MM.1S (cell line): Measurements from ENCODE around the gene CFAP45.

Source experiments
- DNase-seq: peaks from one replicate; pipeline ENCODE4 v3.0.0-alpha.2; 2015
- H2AFZ ChIP-seq: fragments of 300-600 bp; sonication (generic); 2 replicates; pipeline ENCODE4 v1.6.0; 2016; ENCODE audit warnings: antibody characterized with exemption, low read length
- H3F3A ChIP-seq: fragments of 300-600 bp; sonication (generic); 2 replicates; pipeline ENCODE4 v1.6.1; 2016; ENCODE audit warnings: mild to moderate bottlenecking, antibody characterized with exemption, low read length, moderate library complexity, mixed read lengths; ENCODE audit not compliant: insufficient read depth
- H3K27ac ChIP-seq: fragments of 300-600 bp; sonication (generic); 2 replicates; pipeline ENCODE4 v1.5.1; 2016; ENCODE audit warnings: mild to moderate bottlenecking, low read length
- H3K27me3 ChIP-seq: fragments of 300-600 bp; sonication (generic); replicated peaks from 2 replicates; pipeline ENCODE4 v1.6.0; 2016; ENCODE audit warnings: low read length; ENCODE audit not compliant: insufficient read depth
- H3K36me3 ChIP-seq: fragments of 300-600 bp; sonication (generic); replicated peaks from 2 replicates; pipeline ENCODE4 v1.6.1; 2016; ENCODE audit warnings: mild to moderate bottlenecking, low read length, mixed read lengths; ENCODE audit not compliant: insufficient read depth
- H3K4me1 ChIP-seq: fragments of 300-600 bp; sonication (generic); 2 replicates; pipeline ENCODE4 v1.6.1; 2016; ENCODE audit warnings: low read length, mixed read lengths
- H3K4me2 ChIP-seq: fragments of 300-600 bp; sonication (generic); 2 replicates; pipeline ENCODE4 v1.6.0; 2016; ENCODE audit warnings: low read depth, low read length
- H3K4me3 ChIP-seq: fragments of 300-600 bp; sonication (generic); 2 replicates; pipeline ENCODE4 v1.5.1; 2016; ENCODE audit warnings: low read length, mixed read lengths
- H3K79me2 ChIP-seq: fragments of 300-600 bp; sonication (generic); 2 replicates; pipeline ENCODE4 v1.6.1; 2016; ENCODE audit warnings: mixed run types, low read length, mixed read lengths
- H3K9ac ChIP-seq: fragments of 300-600 bp; sonication (generic); 2 replicates; pipeline ENCODE4 v1.6.1; 2016; ENCODE audit warnings: low read length, mixed read lengths
- H3K9me2 ChIP-seq: fragments of 300-600 bp; sonication (generic); replicated peaks from 2 replicates; pipeline ENCODE4 v1.6.1; 2016; ENCODE audit warnings: mild to moderate bottlenecking, low read length, mixed read lengths; ENCODE audit not compliant: insufficient read depth
- H3K9me3 ChIP-seq: fragments of 300-600 bp; sonication (generic); replicated peaks from 2 replicates; pipeline ENCODE4 v1.6.1; 2016; ENCODE audit warnings: mild to moderate bottlenecking, low read length, mixed read lengths; ENCODE audit not compliant: insufficient read depth
- H4K20me1 ChIP-seq: fragments of 300-600 bp; sonication (generic); 2 replicates; pipeline ENCODE4 v1.6.1; 2016; ENCODE audit warnings: mild to moderate bottlenecking, low read length, moderate library complexity, mixed read lengths; ENCODE audit not compliant: insufficient read depth
- EZH2 ChIP-seq: fragments of 300-600 bp; sonication (generic); optimal IDR thresholded peaks from 2 replicates; pipeline ENCODE3; 2017; ENCODE audit warnings: low read depth, mild to moderate bottlenecking, antibody characterized with exemption, low read length, mixed read lengths
- EZH2phosphoT487 ChIP-seq: fragments of 300-600 bp; sonication (generic); IDR thresholded peaks from 2 replicates; pipeline ENCODE4 v1.6.1; 2018; ENCODE audit warnings: antibody characterized with exemption, low read length
- TF ChIP-seq, protein P1 (sequence below): fragments of 300-600 bp; sonication (generic); IDR thresholded peaks from 2 replicates; pipeline ENCODE4 v1.5.1; 2016; ENCODE audit warnings: antibody characterized with exemption, low read length, mixed read lengths

Gene CFAP45

DNA sequence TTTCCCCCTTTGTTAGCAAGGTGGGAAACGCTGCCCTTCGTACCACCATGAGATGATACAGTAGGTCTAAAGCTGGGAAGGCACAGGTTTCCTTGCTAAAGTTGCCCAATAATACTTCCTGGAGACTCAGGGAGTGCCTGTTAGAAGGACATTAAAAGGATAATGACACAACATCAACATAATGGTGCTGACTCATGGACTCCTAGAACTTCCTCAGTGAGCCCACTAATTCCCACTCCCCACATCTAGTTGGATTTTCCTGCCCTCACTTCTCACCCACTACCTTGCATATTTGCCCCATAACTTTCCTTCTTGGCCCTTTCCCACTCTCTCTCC lies 17.5 kb downstream of the CFAP45 start:
- no peak overlapping the region for H3K9ac ChIP-seq
- no peaks in the 10 kb centered on the region for H4K20me1 ChIP-seq
- no peak for DNase-seq
- no peak overlapping the region for H3K27ac ChIP-seq
- H3K4me3 ChIP-seq: no peak overlapping the region
- no peak overlapping the region for H2AFZ ChIP-seq
- H3K79me2 ChIP-seq: no peaks in the 10 kb centered on the region
- no peaks in the 10 kb centered on the region for H3K36me3 ChIP-seq
- H3K9me2 ChIP-seq: no peaks in the 10 kb centered on the region
- H3K27me3 ChIP-seq: no peaks in the 10 kb centered on the region
- H3K4me2 ChIP-seq: no peak overlapping the region
- H3K9me3 ChIP-seq: no peaks in the 10 kb centered on the region
- peaks cover 22% of the 10 kb centered on the region for H3F3A ChIP-seq
- TF ChIP-seq EZH2phosphoT487 (no peak), EZH2 (no peak)
- TF ChIP-seq, protein P1, sequence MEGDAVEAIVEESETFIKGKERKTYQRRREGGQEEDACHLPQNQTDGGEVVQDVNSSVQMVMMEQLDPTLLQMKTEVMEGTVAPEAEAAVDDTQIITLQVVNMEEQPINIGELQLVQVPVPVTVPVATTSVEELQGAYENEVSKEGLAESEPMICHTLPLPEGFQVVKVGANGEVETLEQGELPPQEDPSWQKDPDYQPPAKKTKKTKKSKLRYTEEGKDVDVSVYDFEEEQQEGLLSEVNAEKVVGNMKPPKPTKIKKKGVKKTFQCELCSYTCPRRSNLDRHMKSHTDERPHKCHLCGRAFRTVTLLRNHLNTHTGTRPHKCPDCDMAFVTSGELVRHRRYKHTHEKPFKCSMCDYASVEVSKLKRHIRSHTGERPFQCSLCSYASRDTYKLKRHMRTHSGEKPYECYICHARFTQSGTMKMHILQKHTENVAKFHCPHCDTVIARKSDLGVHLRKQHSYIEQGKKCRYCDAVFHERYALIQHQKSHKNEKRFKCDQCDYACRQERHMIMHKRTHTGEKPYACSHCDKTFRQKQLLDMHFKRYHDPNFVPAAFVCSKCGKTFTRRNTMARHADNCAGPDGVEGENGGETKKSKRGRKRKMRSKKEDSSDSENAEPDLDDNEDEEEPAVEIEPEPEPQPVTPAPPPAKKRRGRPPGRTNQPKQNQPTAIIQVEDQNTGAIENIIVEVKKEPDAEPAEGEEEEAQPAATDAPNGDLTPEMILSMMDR: no peak
- peaks cover 39% of the 10 kb centered on the region for H3K4me1 ChIP-seq

DNA sequence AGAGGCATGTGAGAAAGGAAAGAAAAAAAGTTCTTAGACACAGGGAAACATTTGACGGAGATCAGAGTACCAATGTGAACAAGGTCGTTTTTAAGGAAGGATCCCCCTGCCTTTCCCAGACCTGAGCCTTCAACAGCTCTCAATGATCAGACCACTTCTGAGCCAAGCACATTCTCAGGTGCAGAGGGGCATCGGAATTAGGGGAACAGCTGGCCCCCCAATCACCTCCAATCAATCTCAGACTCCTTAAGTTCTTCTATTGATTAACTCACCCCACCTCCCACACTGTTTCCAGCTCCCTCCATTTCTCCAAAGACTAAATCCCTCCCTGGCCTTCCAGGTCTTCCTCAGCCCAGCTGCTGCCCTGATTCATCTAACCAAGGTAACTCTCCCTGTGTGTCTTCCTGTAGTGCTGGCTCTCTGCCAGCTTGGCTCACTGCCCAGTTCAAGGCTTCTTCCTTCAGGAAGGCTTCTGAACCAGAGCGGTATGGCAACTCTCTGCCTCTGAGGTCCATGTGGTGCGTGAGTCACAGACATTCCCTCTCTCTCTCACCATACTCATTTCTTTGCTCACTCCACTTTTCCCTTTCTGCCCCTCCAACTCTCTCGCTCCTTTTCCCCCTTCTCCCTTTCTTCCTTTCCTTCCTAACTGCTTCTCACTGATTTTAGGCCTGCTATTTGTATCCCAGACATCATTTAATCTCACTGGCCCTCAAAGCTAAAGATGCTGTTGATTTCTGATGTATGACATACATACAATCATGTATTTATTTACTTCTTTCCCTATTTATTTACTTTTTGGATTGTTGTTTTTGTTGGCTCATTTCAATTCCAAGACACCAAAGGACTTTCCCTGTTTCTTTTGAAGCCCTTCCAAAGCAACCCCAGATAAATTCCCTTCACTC lies 18.1 kb downstream of the CFAP45 start:
- no peaks in the 10 kb centered on the region for H3K79me2 ChIP-seq
- H3K27ac ChIP-seq: no peak overlapping the region
- H3K4me1 ChIP-seq: peaks cover 33% of the 10 kb centered on the region
- no peak overlapping the region for H3K4me3 ChIP-seq
- H4K20me1 ChIP-seq: no peaks in the 10 kb centered on the region
- no peak overlapping the region for H3K4me2 ChIP-seq
- H3K36me3 ChIP-seq: no peaks in the 10 kb centered on the region
- H3K9me3 ChIP-seq: no peaks in the 10 kb centered on the region
- TF ChIP-seq EZH2: no peak
- TF ChIP-seq, protein P1: no peak
- no peak for TF ChIP-seq EZH2phosphoT487
- no peak overlapping the region for H2AFZ ChIP-seq
- no peak overlapping the region for H3K9ac ChIP-seq
- DNase-seq: peak; percentile 71
- no peaks in the 10 kb centered on the region for H3K9me2 ChIP-seq
- no peaks in the 10 kb centered on the region for H3K27me3 ChIP-seq
- H3F3A ChIP-seq: peaks cover 19% of the 10 kb centered on the region

DNA sequence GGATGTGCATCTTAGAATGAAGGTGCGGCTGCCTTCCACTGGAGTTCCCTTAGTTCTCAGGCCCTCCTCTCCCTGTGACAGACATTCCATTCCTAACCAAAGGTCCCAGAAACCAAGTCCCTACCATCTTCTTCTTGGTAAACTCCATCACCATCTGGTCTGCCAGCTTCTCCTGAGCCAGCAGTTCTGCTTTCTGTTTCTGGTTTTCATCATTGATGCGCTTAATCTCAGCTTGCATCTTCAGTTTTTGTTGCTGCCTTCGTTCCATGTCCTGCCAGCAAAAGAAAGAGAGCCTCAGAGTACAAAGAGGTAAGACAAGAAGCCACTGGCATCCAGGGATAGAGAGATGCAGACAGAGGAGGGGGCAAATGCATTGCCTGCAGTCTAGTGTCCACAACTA lies 19.5 kb downstream of the CFAP45 start:
- no peaks in the 10 kb centered on the region for H3K9me2 ChIP-seq
- H3K4me3 ChIP-seq: peak overlapping the region; percentile 2; the same call in 1 of the 2 replicates
- TF ChIP-seq, protein P1: no peak
- TF ChIP-seq EZH2phosphoT487 (no peak), EZH2 (no peak)
- H3K9ac ChIP-seq: no peak overlapping the region
- peak overlapping the region; percentile 46 for H3K4me2 ChIP-seq
- no peaks in the 10 kb centered on the region for H3K36me3 ChIP-seq
- no peaks in the 10 kb centered on the region for H3K9me3 ChIP-seq
- no peaks in the 10 kb centered on the region for H3K27me3 ChIP-seq
- peaks cover 30% of the 10 kb centered on the region for H3K4me1 ChIP-seq
- H3K27ac ChIP-seq: peak overlapping the region; percentile 45
- H4K20me1 ChIP-seq: no peaks in the 10 kb centered on the region
- peaks cover 17% of the 10 kb centered on the region for H3F3A ChIP-seq
- H3K79me2 ChIP-seq: no peaks in the 10 kb centered on the region
- DNase-seq: peak; percentile 67
- peak overlapping the region; percentile 12; the same call in 1 of the 2 replicates for H2AFZ ChIP-seq
